Testis (tissue), 3 donors: ENCODE measurements around the gene CT47C1. TPM values are rescaled to one million over a fixed set of nuclear protein-coding genes. Genes with fewer than 3 reads are reported as not detected.

Experiments used
- DNase-seq: peaks from one replicate; pipeline ENCODE4 v3.0.0-alpha.2; 2019
- H3K27ac ChIP-seq, 2 donors: fragments of 200-600 bp; sonication (generic); one replicate each; pipeline ENCODE4 v1.5.1; 2019
- H3K27me3 ChIP-seq: fragments of 200-600 bp; sonication (generic); one replicate; pipeline ENCODE4 v1.5.1; 2019
- H3K36me3 ChIP-seq: fragments of 200-600 bp; sonication (generic); one replicate; pipeline ENCODE4 v1.5.1; 2017; ENCODE audit warnings: low read depth; ENCODE audit errors: missing control alignments
- H3K4me1 ChIP-seq: fragments of 200-600 bp; sonication (generic); one replicate; pipeline ENCODE4 v1.5.1; 2019
- H3K4me3 ChIP-seq, 2 donors: fragments of 200-600 bp; sonication (generic); one replicate each; pipeline ENCODE4 v1.5.1; 2017 to 2019
- H3K9me3 ChIP-seq: fragments of 200-600 bp; sonication (generic); one replicate; pipeline ENCODE4 v1.5.1; 2017
- CTCF ChIP-seq, 3 experiments: fragments of 450-650 bp in 2 of 3; fragments of 200-600 bp in 1 of 3; sonication (generic) in 1 of 3; IDR thresholded peaks; one replicate each; pipeline ENCODE4 v1.5.1; 2016 to 2019; ENCODE audit warnings: antibody characterized with exemption in 3 of 3, mild to moderate bottlenecking in 2 of 3, moderate library complexity in 1 of 3
- POLR2A ChIP-seq: fragments of 450-650 bp; IDR thresholded peaks from one replicate; pipeline ENCODE4 v1.6.1; 2017; ENCODE audit warnings: antibody characterized with exemption, mild to moderate bottlenecking, moderate library complexity
- WGBS, 2 donors: methylation state at CpG; one replicate each; pipeline ENCODE4 v1.1.5; 2018; 5-methylcytosine and 5-hydroxymethylcytosine counted together
- intact Hi-C: fragments of 100-400 bp; cut with DNase I; formaldehyde crosslinking; loops from one replicate; pipeline ENCODE4 v1.15.1; 2023; ENCODE audit warnings: low total_unique reads
- polyA plus RNA-seq: library from polyadenylated mRNA; stranded (reverse); fragments of 350-450 nt; fragmentation: Illumina TruSeq; extraction: RNeasy Lipid Tissue Mini Kit (QIAGEN cat#74804); gene quantifications from one replicate; pipeline ENCODE4 v1.2.3, GENCODE V29; 2014; ENCODE audit warnings: low read depth, low replicate concordance; ENCODE audit not compliant: insufficient read depth
- total RNA-seq, 2 donors: library from RNA; depleted of rRNA; stranded (reverse); fragments of >200 nt; gene quantifications; one replicate each; pipeline ENCODE4 v1.2.3, GENCODE V29; 2016

The CT47C1 gene
- total and polyA plus RNA-seq, 3 donors from 2014 or later: 3.8 to 13.4 (median 4.2) TPM

GRCh38 chrX:119042040-119042439 is 30.8 kb upstream of the CT47C1 start:
- Histone ChIP-seq H3K9me3 (no peaks in the 10 kb centered on the region), H3K27me3 (no peaks in the 10 kb centered on the region), H3K4me1 (peaks cover 3% of the 10 kb centered on the region), H3K36me3 (no peaks in the 10 kb centered on the region), H3K27ac (no peak overlapping the region), H3K4me3 (no peak overlapping the region)
- DNase-seq: no peak
- no peak for TF ChIP-seq POLR2A
- no peak for TF ChIP-seq CTCF (IDR thresholded peaks at IDR 0.05)
- 82 to 95% methylated on average over 3 of the region's 3 CpGs for WGBS, 2 donors
- intact Hi-C loops: no loop called here

DNA sequence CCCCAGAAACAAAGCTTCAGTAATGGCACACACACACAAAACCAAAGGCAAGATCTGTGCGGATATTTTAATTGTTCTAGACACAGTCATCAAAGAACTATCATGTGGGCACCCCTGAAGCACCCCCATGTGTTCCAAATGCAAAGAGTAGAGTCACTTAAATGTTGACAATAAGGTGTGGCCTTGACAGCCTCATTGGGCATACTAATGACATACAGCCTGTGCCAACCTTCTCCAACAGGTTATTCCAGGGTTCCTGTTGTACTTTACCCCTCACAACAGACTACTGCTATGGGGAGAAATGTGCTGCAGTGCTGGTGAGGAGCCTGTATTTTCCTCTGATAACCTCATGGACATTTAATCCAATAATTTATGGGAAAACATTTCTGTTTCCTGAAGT is 29.8 kb upstream of the CT47C1 start:
- Histone ChIP-seq H3K4me1 (peaks cover 3% of the 10 kb centered on the region), H3K27me3 (no peaks in the 10 kb centered on the region), H3K27ac (no peak overlapping the region), H3K4me3 (no peak overlapping the region), H3K9me3 (no peaks in the 10 kb centered on the region), H3K36me3 (no peaks in the 10 kb centered on the region)
- no peak for TF ChIP-seq CTCF (IDR thresholded peaks at IDR 0.05)
- intact Hi-C loops: no loop called here
- WGBS, 2 donors: 93 to 94% methylated on average over 1 of the region's 1 CpG
- no peak for DNase-seq

- TF ChIP-seq POLR2A: no peak
- TF ChIP-seq CTCF (IDR thresholded peaks at IDR 0.05): no peak
- intact Hi-C loops: no loop called here
- DNase-seq: no peak
- H3K4me3 ChIP-seq: no peak overlapping the region
- H3K4me1 ChIP-seq: no peaks in the 10 kb centered on the region
- no peaks in the 10 kb centered on the region for H3K9me3 ChIP-seq
- WGBS, 2 donors: 100% methylated on average over 2 of the region's 2 CpGs
- H3K27me3 ChIP-seq: no peaks in the 10 kb centered on the region
- no peak overlapping the region for H3K27ac ChIP-seq
- no peaks in the 10 kb centered on the region for H3K36me3 ChIP-seq
Measured at GRCh38 chrX:119045884-119046283, 26.9 kb upstream of the CT47C1 start.

GRCh38 chrX:119055687-119056086 is 17.1 kb upstream of the CT47C1 start:
- H3K27me3 ChIP-seq: no peaks in the 10 kb centered on the region
- intact Hi-C loops: no loop called here
- H3K27ac ChIP-seq: no peak overlapping the region
- H3K4me3 ChIP-seq: no peak overlapping the region
- peak; percentile 33 for DNase-seq
- no peaks in the 10 kb centered on the region for H3K36me3 ChIP-seq
- 39 to 43% methylated on average over 1 to 2 of the region's 2 CpGs for WGBS, 2 donors
- TF ChIP-seq CTCF (IDR thresholded peaks at IDR 0.05) (no peak), POLR2A (no peak)
- no peaks in the 10 kb centered on the region for H3K9me3 ChIP-seq
- no peaks in the 10 kb centered on the region for H3K4me1 ChIP-seq

DNA sequence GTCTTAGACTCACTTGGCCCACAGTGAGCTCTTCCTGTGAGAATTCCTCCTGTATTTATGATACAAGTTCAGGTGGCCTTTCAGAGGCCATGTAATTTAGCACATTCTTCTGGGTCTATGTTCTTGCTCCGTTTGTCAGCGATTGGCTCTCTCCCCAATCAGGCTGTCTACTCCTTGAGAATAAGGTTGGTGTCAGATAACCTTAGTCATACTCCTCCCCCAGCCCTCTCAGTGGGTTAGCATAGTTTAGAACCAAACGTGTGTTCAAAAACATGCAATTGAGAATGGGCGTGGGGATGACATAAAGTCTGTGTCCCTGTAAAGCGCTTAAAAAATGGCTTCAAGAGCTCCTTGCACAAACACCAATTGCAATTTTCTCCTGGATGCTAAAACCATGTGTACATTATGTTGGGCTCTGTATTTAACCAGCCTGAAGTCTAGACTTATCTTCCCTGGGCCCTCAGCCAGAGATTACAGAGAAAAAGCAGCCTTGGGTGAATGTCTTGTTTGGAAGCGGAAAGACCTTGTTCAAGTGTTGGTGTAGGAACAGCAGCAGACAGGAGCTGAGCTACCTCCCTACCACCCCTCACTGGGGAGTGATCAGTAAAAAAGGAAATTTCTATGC is 9.9 kb upstream of the CT47C1 start:
- intact Hi-C loops: loop anchor here (10.0 kb wide), 1 partner anchor 208 kb away; no protein-coding TSS in a partner anchor
- Histone ChIP-seq H3K36me3 (no peaks in the 10 kb centered on the region), H3K27ac (no peak overlapping the region), H3K27me3 (no peaks in the 10 kb centered on the region), H3K9me3 (no peaks in the 10 kb centered on the region), H3K4me1 (no peaks in the 10 kb centered on the region), H3K4me3 (no peak overlapping the region)
- 61 to 76% methylated on average over 6 of the region's 6 CpGs for WGBS, 2 donors
- DNase-seq: no peak
- no peak for TF ChIP-seq POLR2A
- TF ChIP-seq CTCF (IDR thresholded peaks at IDR 0.05): no peak
